Fibroblast of the aortic adventitia (primary cell): ENCODE data around the gene WNT9B. TPM values are rescaled to one million over a fixed set of nuclear protein-coding genes. Genes with fewer than 3 reads are reported as not detected.

Experiments used
- DNase-seq: peaks from one replicate; pipeline ENCODE4 v3.0.0-alpha.2; 2010; ENCODE audit warnings: low read depth
- H3K4me3 ChIP-seq: 2 replicates; pipeline ENCODE4 v1.5.1; 2011; ENCODE audit warnings: low read depth, mild to moderate bottlenecking, control low read depth, low read length, moderate library complexity
- CTCF ChIP-seq: IDR thresholded peaks from 2 replicates; pipeline ENCODE4 v1.5.1; 2011; ENCODE audit warnings: mild to moderate bottlenecking, low read length, control low read depth, inconsistent platforms; ENCODE audit not compliant: insufficient read depth
- total RNA-seq: library from RNA; depleted of rRNA; stranded (reverse); fragments of >200 nt; gene quantifications from 2 replicates; pipeline ENCODE4 v1.2.3, GENCODE V29; 2012; ENCODE audit warnings: low replicate concordance

WNT9B gene
- total RNA-seq, 1 donor, result 0.09 TPM

GRCh38 chr17:46832331-46832821 is 19.0 kb upstream of the WNT9B start:
- DNase-seq, result no peak
- TF ChIP-seq CTCF, result no peak
- no peak overlapping the region for H3K4me3 ChIP-seq

- DNase-seq, result peak; percentile 78
- H3K4me3 ChIP-seq, result no peak overlapping the region
- TF ChIP-seq CTCF, result no peak
Measured at GRCh38 chr17:46832945-46833839, 18.2 kb upstream of the WNT9B start.

- TF ChIP-seq CTCF, result no peak
- H3K4me3 ChIP-seq, result no peak overlapping the region
- DNase-seq, result no peak
Measured at GRCh38 chr17:46833840-46834208, 17.6 kb upstream of the WNT9B start.

GRCh38 chr17:46834846-46835245 is 16.5 kb upstream of the WNT9B start:
- TF ChIP-seq CTCF, result no peak
- no peak overlapping the region for H3K4me3 ChIP-seq
- no peak for DNase-seq

- DNase-seq, result peak; percentile 9
- TF ChIP-seq CTCF, result no peak
Measured at GRCh38 chr17:46836500-46836899, 14.9 kb upstream of the WNT9B start.

GRCh38 chr17:46837521-46837920 is 13.9 kb upstream of the WNT9B start:
- H3K4me3 ChIP-seq, result no peak overlapping the region
- DNase-seq, result no peak
- TF ChIP-seq CTCF, result no peak

More at GRCh38 chr17:46836500-46836899, 14.9 kb upstream of the WNT9B start:
- H3K4me3 ChIP-seq, result no peak overlapping the region
